OCI-LY7 (cell line): ENCODE data around the gene SPATA16. TPM values are rescaled to one million over a fixed set of nuclear protein-coding genes. Genes with fewer than 3 reads are reported as not detected.

ENCODE experiments used
- BruUV-seq: library from RNA; stranded (reverse); fragments of 400-500 nt; replicated peaks from 2 replicates; lab custom pipeline; 2021; lab: Mats Ljungman, UMichigan
- CTCF ChIA-PET: fragments of 300-600 bp; sonication (Branson Sonifier 250); formaldehyde crosslinking; loops from one replicate; lab custom pipeline; 2022; ENCODE audit warnings: antibody characterized with exemption; ENCODE audit not compliant: unreplicated experiment; lab: Charles Lee
- POLR2A ChIA-PET: fragments of 300-600 bp; sonication (Branson Sonifier 250); formaldehyde crosslinking; loops from one replicate; lab custom pipeline; 2022; ENCODE audit warnings: antibody characterized with exemption; lab: Charles Lee
- DNase-seq: peaks from one replicate; pipeline ENCODE4 v3.0.0-alpha.2; 2015; ENCODE audit warnings: low spot score
- H2AFZ ChIP-seq: fragments of 200-600 bp; sonication (generic), shearing (Covaris generic); 2 replicates; pipeline ENCODE4 v1.6.1; 2014; ENCODE audit warnings: mild to moderate bottlenecking, antibody characterized with exemption, low read length, moderate library complexity
- H3K27ac ChIP-seq: fragments of 200-600 bp; sonication (generic); 2 replicates; pipeline ENCODE4 v1.5.1; 2014; ENCODE audit warnings: mixed run types, low read depth, mild to moderate bottlenecking, moderate library complexity, low read length, inconsistent platforms; ENCODE audit not compliant: poor library complexity, severe bottlenecking
- H3K36me3 ChIP-seq: fragments of 200-600 bp; sonication (generic); 2 replicates; pipeline ENCODE4 v1.6.1; 2014; ENCODE audit warnings: mild to moderate bottlenecking, antibody characterized with exemption, low read length, moderate library complexity, mixed read lengths; ENCODE audit not compliant: insufficient read depth
- H3K4me1 ChIP-seq: fragments of 200-600 bp; sonication (generic); 2 replicates; pipeline ENCODE4 v1.5.1; 2014; ENCODE audit warnings: mild to moderate bottlenecking, low read length; ENCODE audit not compliant: insufficient read depth, poor library complexity, severe bottlenecking
- H3K4me2 ChIP-seq: fragments of 200-600 bp; sonication (generic); 2 replicates; pipeline ENCODE4 v1.6.1; 2014; ENCODE audit warnings: mild to moderate bottlenecking, low read length
- H3K4me3 ChIP-seq: fragments of 200-600 bp; sonication (generic); 2 replicates; pipeline ENCODE4 v1.5.1; 2014; ENCODE audit warnings: mild to moderate bottlenecking, low read depth, low read length; ENCODE audit not compliant: poor library complexity, severe bottlenecking
- H3K79me2 ChIP-seq: fragments of 200-600 bp; sonication (generic); 2 replicates; pipeline ENCODE4 v1.6.1; 2016; ENCODE audit warnings: low read depth, mild to moderate bottlenecking, low read length, moderate library complexity, mixed read lengths; ENCODE audit not compliant: insufficient read depth
- H3K9me2 ChIP-seq: fragments of 200-600 bp; sonication (generic); 2 replicates; pipeline ENCODE4 v1.6.1; 2016; ENCODE audit warnings: mild to moderate bottlenecking, low read length, mixed read lengths; ENCODE audit not compliant: insufficient read depth
- H3K9me3 ChIP-seq: fragments of 200-600 bp; sonication (generic); 2 replicates; pipeline ENCODE4 v1.6.1; 2014; ENCODE audit warnings: mild to moderate bottlenecking, mixed run types, low read length, mixed read lengths
- H4K20me1 ChIP-seq: fragments of 200-600 bp; sonication (generic); 2 replicates; pipeline ENCODE4 v1.6.1; 2014; ENCODE audit warnings: mild to moderate bottlenecking, antibody characterized with exemption, low read length, moderate library complexity, mixed read lengths; ENCODE audit not compliant: insufficient read depth
- EZH2phosphoT487 ChIP-seq: fragments of 200-600 bp; sonication (generic); IDR thresholded peaks from 2 replicates; pipeline ENCODE4 v1.6.1; 2018; ENCODE audit warnings: low read depth, borderline replicate concordance, mild to moderate bottlenecking, mixed run types, antibody characterized with exemption, low read length, moderate library complexity, mixed read lengths
- intact Hi-C: fragments of 100-400 bp; cut with micrococcal nuclease; formaldehyde crosslinking; loops from one replicate; pipeline ENCODE4 v1.10.0; 2022; ENCODE audit not compliant: unreplicated experiment
- total RNA-seq, 2 experiments: library from RNA; depleted of rRNA in 1 of 2; stranded (reverse); fragments of >200 nt in 1 of 2; shearing (Covaris generic) in 1 of 2; gene quantifications; 2 replicates each; pipeline ENCODE4 v1.2.3, GENCODE V29; 2014 to 2022
- TF ChIP-seq, protein P1 (sequence below): fragments of 200-600 bp; sonication (generic); conservative IDR thresholded peaks from 2 replicates; pipeline ENCODE4 v1.5.1; 2014; ENCODE audit warnings: mild to moderate bottlenecking, antibody characterized with exemption, low read length, moderate library complexity, mixed read lengths

SPATA16 gene
- total RNA-seq, 2 experiments from 2014 or later = not detected

DNA sequence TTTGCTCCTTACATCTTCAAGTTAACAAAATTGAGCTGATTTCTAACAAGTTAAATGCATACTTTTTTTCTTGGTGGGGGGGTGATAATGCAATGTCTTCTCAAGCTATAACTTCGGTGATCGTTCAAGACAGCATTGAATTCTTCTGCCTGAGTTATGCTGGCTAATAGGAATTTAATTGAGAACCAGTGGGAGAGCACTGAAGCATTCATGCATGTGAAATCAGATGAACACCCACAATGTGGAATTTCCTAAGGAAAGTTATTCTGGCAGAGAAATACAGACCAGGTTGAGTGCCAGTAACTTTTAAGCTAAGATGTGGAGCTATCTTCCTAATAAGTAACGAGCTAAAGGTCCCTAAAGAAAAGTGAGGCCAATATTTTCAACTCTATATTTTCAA, 3.0 kb downstream of the SPATA16 start:
- no peak overlapping the region for H3K27ac ChIP-seq
- no peaks in the 10 kb centered on the region for H3K9me3 ChIP-seq
- H3K9me2 ChIP-seq = no peaks in the 10 kb centered on the region
- no peak overlapping the region for H3K4me3 ChIP-seq
- TF ChIP-seq, protein P1, sequence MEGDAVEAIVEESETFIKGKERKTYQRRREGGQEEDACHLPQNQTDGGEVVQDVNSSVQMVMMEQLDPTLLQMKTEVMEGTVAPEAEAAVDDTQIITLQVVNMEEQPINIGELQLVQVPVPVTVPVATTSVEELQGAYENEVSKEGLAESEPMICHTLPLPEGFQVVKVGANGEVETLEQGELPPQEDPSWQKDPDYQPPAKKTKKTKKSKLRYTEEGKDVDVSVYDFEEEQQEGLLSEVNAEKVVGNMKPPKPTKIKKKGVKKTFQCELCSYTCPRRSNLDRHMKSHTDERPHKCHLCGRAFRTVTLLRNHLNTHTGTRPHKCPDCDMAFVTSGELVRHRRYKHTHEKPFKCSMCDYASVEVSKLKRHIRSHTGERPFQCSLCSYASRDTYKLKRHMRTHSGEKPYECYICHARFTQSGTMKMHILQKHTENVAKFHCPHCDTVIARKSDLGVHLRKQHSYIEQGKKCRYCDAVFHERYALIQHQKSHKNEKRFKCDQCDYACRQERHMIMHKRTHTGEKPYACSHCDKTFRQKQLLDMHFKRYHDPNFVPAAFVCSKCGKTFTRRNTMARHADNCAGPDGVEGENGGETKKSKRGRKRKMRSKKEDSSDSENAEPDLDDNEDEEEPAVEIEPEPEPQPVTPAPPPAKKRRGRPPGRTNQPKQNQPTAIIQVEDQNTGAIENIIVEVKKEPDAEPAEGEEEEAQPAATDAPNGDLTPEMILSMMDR = no peak
- TF ChIP-seq EZH2phosphoT487 = no peak
- BruUV-seq = no TSS peak
- no peak for DNase-seq
- no peaks in the 10 kb centered on the region for H3K36me3 ChIP-seq
- H3K79me2 ChIP-seq = no peaks in the 10 kb centered on the region
- no peaks in the 10 kb centered on the region for H3K4me1 ChIP-seq
- ChIA-PET POLR2A (interaction anchor here (0.6 to 0.7 kb wide), 3 partner anchors 79 to 92 kb away, joined by 3 to 5 read pairs (median 3); no protein-coding TSS in a partner anchor), CTCF (no interaction called here)
- H2AFZ ChIP-seq = no peak overlapping the region
- no peak overlapping the region for H3K4me2 ChIP-seq
- H4K20me1 ChIP-seq = no peaks in the 10 kb centered on the region
- intact Hi-C loops = no loop called here

DNA sequence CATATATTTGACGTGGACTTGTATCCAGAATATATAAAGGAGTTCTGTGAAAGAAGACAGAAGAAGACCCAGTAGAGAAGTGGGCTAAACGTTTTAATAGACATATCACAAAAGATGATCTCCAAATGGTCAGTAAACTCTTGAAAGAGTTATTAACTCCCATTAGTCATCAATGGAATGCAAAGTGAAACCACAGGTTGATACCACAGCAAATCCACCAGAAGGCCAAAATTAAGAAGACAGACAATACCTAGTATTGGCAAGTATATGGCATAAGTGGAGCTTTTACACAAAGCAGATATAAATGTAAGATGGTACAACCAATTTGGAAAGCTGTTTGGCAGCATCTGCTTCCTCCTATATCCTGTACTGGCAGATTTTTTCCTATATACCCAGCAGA, 6.0 kb downstream of the SPATA16 start:
- Histone ChIP-seq H3K4me2 (no peak overlapping the region), H3K4me3 (no peak overlapping the region), H3K9me2 (no peaks in the 10 kb centered on the region), H2AFZ (no peak overlapping the region), H3K4me1 (no peaks in the 10 kb centered on the region), H3K36me3 (no peaks in the 10 kb centered on the region), H4K20me1 (no peaks in the 10 kb centered on the region), H3K9me3 (no peaks in the 10 kb centered on the region), H3K27ac (no peak overlapping the region), H3K79me2 (no peaks in the 10 kb centered on the region)
- intact Hi-C loops = no loop called here
- ChIA-PET CTCF (no interaction called here), POLR2A (no interaction called here)
- TF ChIP-seq, protein P1 = no peak
- TF ChIP-seq EZH2phosphoT487 = no peak
- no TSS peak for BruUV-seq
- no peak for DNase-seq

DNA sequence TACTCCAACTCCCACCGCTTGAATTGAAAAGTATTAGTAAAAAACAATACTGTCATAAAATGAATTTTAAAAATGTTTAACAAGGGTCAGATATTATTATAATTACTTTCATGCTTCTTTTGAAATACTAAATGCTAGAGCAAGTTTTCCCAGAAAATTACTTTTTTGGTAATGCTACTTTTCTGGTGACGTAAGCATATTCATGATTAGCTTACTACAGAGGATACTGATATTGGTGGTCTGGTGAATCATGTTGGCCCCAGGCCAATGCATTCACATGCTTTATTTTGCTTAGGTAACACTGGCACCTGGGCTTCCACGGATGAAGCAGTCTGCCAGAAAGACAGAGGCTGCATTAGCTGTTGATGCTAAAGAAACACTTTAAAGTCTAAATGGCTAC, 12.4 kb downstream of the SPATA16 start:
- intact Hi-C loops = loop anchor here (10.0 kb wide), 1 partner anchor 64 kb away; no protein-coding TSS in a partner anchor

More for the DNA sequence above, 12.4 kb downstream of the SPATA16 start:
- Histone ChIP-seq H4K20me1 (no peaks in the 10 kb centered on the region), H3K4me1 (no peaks in the 10 kb centered on the region), H3K36me3 (no peaks in the 10 kb centered on the region), H3K9me3 (no peaks in the 10 kb centered on the region), H3K27ac (no peak overlapping the region), H3K79me2 (no peaks in the 10 kb centered on the region), H3K9me2 (no peaks in the 10 kb centered on the region), H2AFZ (no peak overlapping the region), H3K4me3 (no peak overlapping the region), H3K4me2 (no peak overlapping the region)
- DNase-seq = no peak
- CTCF ChIA-PET = no interaction called here
- TF ChIP-seq EZH2phosphoT487 = no peak
- TF ChIP-seq, protein P1 = no peak
- no TSS peak for BruUV-seq
- POLR2A ChIA-PET = no interaction called here
